HG03060 (cell line): ENCODE measurements around the gene LINGO4.

Experiments used
- ATAC-seq: cut with Tn5 transposase; IDR thresholded peaks from one replicate; pipeline ENCODE4 v1.9.1; 2021; ENCODE audit warnings: low read depth, moderate number of reproducible peaks; ENCODE audit not compliant: unreplicated experiment

Gene LINGO4, protein sequence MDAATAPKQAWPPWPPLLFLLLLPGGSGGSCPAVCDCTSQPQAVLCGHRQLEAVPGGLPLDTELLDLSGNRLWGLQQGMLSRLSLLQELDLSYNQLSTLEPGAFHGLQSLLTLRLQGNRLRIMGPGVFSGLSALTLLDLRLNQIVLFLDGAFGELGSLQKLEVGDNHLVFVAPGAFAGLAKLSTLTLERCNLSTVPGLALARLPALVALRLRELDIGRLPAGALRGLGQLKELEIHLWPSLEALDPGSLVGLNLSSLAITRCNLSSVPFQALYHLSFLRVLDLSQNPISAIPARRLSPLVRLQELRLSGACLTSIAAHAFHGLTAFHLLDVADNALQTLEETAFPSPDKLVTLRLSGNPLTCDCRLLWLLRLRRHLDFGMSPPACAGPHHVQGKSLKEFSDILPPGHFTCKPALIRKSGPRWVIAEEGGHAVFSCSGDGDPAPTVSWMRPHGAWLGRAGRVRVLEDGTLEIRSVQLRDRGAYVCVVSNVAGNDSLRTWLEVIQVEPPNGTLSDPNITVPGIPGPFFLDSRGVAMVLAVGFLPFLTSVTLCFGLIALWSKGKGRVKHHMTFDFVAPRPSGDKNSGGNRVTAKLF

GRCh38 chr1:151805066-151805820 lies at the start of gene LINGO4:
Gene LINGO4, minus strand, starts transcription at chr1:151805419. Its CDS starts 2,715 bp downstream, at chr1:151802704.
- ATAC-seq = no peak

DNA sequence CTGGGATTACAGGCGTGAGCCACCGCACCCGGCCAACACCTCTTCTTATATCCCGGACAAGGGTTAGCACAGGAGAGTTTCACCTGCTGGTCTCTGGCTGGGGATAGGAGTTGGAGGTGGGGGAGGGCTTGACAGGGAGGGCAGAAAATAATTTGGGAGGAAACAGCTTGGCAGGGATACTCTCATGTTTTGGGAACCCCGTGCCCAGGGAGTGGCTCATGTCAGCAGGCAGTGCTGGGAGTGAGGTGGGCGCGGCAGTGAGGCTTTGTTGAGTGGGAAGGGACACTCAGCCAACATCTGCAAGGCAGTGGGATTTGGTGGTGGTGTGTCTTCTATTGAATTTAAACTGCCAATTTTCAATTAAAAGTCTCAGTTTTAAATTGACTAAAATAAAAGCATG lies 49.4 kb upstream of the LINGO4 start:
- no peak for ATAC-seq

GRCh38 chr1:151853411-151853943 lies 48.3 kb upstream of the LINGO4 start, which contains the start of gene THEM5:
Gene THEM5, minus strand, starts transcription at chr1:151853712. Its CDS starts 147 bp downstream, at chr1:151853565.
- ATAC-seq = no peak

DNA sequence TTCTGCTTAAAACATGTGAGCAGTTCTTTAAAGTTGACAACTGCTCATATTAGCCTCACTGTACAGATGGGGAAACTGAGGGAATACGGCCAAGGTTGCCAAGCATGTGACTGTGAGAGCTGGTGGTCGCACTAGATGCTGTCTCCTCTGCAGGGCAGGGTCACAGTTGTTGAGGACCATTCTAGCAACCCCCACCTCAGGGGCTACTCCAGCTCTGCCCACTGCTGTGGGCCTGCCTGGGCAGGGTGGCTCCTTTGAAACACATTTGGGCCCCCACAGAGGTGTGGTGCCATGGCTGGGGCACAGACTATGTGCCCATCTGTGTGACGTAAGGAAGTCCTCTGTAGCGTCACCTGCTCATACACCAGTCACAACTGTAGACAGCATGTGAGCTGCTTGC lies 47.5 kb upstream of the LINGO4 start:
- ATAC-seq = no peak

- no peak for ATAC-seq
Observed at GRCh38 chr1:151851886-151852285, 46.7 kb upstream of the LINGO4 start.

DNA sequence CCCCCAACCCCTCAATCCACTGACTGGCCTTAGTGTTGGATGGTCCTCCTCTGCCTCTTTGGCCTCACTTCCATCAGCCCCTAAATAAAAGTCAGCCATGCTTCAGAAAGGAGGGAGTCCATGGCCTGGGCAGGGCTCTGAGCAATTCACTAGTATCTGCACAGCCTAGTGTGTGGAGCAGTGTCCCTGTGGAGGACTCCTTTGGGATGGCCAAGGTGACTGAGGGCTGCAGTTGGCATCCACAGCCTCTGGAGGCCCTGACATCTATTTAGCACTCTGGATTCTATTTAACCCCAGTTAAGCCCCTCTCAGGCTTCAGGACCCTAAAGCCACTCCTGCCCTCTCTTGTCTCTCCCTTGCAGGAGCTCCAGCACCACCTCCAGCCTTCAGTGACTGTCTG lies 44.7 kb upstream of the LINGO4 start:
- ATAC-seq = no peak

DNA sequence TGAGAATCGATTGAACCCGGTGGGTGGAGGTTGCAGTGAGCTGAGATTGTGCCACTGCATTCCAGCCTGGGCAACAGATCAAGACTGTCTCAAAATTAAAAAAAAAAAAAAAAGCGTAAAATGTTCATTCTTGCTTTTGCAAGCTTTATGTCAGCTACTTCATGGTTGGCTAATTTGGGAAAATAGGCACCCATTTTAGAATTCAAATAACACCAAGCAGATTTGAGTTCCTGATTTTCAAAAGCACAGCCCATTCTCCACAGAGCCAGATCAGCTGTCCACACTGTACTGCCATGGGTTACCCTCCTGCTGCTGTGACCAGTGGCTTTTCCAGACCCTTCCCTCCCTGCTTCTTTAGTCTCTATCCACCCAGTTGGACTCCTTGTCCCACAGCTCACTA lies 43.9 kb upstream of the LINGO4 start:
- no peak for ATAC-seq

DNA sequence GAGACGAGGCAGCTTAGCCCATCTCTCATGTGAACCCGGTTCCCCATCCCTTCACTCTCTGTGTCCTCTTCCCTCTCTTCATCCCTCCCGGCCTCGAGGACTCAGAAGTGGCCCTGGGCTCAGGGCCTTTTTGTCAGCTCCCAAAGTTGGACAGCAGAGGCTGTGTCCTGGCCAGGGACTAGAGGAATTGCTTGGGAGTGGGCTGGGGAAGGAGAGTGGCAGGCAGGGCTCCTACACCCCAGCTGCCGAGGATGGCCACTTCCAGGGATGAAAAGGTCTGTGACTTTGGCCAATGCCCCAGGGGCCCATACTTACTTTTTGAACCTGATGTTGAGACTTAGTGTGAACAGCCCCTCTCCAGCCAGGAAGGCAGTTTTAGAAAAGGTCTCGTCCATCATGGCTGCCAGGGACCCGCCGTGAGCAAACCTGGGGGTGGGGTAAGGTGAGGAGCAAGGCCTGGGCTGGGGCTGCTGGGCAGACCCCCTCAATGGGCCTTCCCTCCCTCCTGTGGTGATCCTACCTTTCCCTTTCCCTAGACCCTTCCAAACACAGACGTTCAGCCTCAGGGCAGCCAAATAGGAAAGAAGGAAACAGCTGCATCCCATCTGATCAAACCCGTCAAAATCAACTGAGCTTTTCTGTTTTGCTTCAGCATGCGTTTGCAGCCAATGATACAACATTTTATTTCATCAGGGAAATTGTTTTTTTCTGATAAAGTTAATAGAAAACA lies 42.8 kb upstream of the LINGO4 start:
- no peak for ATAC-seq

- ATAC-seq = no peak
Observed at GRCh38 chr1:151846686-151847237, 41.5 kb upstream of the LINGO4 start.

DNA sequence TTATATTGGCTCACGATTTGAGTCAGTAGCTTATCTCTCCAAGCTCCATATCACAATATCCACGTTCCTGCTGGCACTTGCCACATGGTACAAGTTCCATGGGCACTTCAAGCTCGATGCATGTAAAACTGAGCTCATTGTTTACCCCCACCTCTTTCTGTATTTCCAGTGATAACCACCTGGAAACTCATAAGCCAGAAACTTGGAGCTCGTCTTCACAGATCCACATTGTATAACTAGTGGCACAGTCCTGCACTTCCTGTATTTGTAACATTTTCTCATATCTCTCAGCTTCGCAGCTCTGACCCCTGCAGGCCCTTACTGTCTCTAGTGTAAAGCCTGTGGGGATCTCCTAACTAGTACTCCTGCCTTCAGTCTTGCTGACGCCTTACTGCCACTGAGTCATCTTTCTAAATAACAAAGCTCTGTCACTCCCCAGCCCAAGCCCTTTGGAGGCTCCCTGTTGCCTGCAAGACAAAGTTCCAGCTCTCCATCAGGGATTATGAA lies 40.9 kb upstream of the LINGO4 start:
- ATAC-seq = no peak

DNA sequence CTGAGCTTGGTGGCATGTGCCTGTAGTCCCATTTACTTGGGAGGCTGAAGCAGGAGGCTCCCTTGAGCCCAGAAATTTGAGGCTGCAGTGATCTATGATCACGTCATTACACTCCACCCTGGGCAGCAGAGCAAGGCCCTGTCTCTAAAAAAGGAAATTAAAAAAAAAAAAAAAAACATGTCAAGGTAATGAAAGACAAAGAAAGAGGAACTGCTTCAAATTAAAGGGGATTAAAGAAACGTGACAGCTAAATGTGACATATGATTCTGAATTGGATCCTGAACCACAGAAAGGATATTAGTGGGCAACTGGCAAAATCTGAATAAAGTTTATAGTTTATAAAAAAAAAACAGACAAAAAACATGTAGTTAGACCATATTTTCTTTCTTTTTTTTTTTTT lies 38.2 kb upstream of the LINGO4 start:
- ATAC-seq = no peak

- no peak for ATAC-seq
Observed at GRCh38 chr1:151841141-151841540, 35.9 kb upstream of the LINGO4 start.

DNA sequence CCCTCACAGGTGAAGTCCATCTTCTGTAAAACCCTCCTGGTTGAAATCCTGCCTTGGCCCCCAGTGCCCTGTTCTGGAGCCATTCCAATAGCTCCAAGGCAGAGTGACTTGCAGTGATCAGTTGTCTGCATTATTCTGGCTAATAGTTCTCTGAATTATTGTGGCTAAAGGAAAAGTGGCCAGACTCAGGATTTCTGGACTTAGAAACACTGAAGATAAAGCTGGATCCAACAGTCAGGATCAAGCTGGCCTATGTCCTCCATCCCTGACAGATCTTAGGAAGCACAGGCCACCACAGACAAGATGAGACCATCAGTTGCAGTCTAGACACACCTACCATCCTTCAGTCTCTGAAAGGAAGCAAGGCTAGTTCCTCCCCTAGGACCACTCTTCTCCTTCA lies 35.2 kb upstream of the LINGO4 start:
- ATAC-seq = no peak

DNA sequence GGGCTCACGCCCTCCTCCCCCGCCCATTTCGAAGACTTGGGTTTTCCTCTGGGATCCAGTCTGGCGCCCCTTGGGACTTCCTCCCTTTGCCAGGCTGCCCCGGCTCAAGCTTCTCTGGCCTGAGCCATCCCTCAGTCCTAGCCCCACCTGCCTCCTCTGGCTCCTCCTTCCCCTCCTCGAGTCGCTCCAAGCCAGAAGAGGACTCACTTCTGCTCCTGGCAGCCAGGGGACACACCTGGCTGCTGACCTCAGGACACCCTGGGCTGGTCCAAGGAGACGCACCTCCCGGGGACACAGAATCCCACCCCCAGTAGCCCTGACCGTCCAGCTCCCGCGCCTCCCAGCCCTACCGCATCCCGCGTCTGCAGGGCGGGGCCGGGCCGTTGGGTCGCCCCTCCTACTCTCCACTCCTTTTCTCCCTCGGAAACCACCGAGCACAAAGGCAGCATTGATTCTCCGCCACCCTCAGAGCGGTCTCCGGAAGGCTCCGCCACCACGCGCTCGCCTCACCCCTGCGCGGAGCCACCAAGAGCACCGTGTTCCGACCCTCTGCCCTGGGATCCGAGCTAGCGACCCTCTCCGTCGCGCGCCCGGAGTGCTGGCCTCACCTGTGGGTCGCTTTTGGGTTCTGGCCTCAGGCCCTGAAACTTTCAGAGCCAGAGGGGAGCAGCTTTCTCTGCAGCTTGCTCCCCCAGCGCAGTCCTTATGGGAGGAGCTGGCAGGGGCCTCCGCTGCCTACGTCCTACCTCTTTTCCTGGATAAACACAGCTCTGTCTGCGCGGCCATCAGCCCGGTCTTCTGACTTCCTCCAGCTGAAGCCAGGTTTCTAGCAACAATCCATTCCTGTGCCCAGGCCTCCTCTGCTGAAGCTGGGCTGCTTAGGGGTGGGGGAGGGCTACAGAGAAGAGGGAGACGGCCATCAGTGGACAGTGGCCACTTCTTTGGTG lies 34.5 kb upstream of the LINGO4 start, which contains the start of gene C2CD4D:
Gene C2CD4D, minus strand, starts transcription at position 364 of the 947 bp plus-strand sequence. CDS start 831 bp downstream, outside the sequence.
- no peak for ATAC-seq

DNA sequence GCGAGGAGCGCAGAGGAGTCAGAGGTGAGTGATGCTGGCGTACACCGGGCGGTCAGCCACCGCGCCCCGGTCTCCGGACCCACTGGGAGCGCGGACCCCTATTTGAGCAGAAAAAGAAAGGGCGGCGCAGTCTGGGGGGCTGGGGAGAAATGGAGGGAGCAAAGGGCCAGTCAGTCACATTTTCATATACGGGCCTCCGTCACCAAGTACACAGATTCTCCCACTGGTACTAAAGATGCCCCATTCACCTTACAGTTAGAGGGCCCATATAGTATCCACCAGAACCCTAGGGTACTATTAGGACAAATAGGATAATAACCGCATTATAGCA lies 33.8 kb upstream of the LINGO4 start:
- ATAC-seq = no peak

GRCh38 chr1:151838222-151839081 lies 33.2 kb upstream of the LINGO4 start:
- ATAC-seq = no peak

GRCh38 chr1:151837884-151838221 lies 32.6 kb upstream of the LINGO4 start:
- ATAC-seq = no peak

DNA sequence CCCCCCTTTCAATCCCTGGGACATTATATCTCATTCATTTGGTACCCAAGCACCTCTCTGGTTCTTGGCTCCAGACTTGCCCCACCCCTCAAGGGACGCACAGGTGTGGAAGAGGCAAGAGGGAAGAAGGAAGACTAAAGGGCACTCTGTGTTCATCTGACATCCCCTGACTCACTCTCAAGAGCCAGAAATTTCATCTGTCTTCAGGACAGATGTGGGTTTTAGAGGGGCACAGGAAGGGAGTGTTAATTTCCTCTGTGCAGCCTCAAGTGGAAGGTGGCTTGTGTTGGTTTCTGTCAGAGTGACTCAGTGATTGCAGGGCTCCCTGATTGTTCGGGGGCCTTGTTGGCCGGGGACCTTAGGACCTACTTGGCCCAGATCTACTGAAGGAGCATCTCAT lies 32.0 kb upstream of the LINGO4 start:
- no peak for ATAC-seq
